Fibroblast of skin of right quadriceps (primary cell): ENCODE measurements around the gene MBD5.

Experiments
- DNase-seq: peaks from one replicate; pipeline ENCODE4 v3.0.0-alpha.2; 2013

The MBD5 gene

GRCh38 chr2:148486655-148487054, 465.8 kb downstream of the MBD5 start:
- no peak for DNase-seq

DNA sequence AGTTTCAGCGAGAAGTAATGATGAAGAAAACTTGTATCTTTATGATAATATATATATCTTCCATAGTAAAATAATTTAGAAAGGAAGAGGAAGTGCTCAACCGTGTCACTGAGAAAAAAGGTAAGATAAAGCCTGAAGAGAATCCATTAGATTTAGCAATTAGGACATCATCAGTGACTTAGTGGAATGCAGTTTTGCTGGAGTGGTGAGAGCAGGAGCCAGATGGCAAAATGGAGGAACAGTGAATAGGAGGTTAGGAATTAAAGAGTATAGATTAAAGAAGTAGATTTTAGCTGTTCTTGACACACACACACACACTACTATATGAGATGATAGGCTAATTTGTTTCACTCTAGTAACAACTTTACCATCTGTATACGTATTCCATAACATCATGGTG, 466.5 kb downstream of the MBD5 start:
- DNase-seq = no peak

GRCh38 chr2:148490840-148491439, 470.0 kb downstream of the MBD5 start:
- no peak for DNase-seq

- DNase-seq = no peak
Observed at GRCh38 chr2:148493822-148494563, 473.1 kb downstream of the MBD5 start.

- no peak for DNase-seq
Observed at GRCh38 chr2:148495586-148495985, 474.7 kb downstream of the MBD5 start.

DNA sequence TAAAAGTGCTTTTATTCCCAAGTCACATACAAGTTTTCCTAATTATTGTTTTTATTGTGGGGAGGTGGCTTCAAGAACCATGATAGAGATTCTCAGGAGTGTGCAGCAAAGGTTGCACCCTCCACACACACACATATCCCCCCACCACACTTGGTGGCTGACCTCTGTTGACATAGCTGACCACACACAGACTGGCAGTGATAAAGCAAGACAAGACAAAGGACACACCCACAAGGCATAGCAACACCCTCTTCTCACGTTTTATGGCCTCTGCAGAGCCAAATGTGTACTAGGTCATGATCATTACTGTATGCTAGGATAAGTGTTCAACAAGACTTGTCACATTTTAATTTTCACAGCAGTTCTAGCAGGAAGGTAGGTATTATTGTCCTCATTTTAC, 480.7 kb downstream of the MBD5 start:
- no peak for DNase-seq

DNA sequence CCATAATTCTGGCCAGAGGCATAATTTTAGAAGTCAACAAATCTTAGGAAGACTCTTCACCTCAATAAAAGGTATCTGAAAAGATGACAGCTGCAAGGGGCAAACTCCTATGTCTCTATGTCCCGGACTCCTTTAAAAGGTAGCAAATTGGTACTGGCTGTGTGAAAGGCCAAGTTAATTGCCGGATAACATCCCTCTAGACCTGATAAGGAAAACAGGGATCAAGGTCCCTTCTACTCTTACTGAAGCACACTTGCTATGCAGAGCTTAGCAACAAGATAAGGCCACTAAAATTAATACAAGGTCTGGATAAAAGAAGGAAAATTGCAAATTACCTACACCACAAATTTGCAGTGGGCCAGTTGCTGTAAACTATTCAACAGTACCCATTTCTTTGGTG, 482.6 kb downstream of the MBD5 start:
- DNase-seq = no peak

- DNase-seq = no peak
Observed at GRCh38 chr2:148507970-148508369, 487.1 kb downstream of the MBD5 start.

DNA sequence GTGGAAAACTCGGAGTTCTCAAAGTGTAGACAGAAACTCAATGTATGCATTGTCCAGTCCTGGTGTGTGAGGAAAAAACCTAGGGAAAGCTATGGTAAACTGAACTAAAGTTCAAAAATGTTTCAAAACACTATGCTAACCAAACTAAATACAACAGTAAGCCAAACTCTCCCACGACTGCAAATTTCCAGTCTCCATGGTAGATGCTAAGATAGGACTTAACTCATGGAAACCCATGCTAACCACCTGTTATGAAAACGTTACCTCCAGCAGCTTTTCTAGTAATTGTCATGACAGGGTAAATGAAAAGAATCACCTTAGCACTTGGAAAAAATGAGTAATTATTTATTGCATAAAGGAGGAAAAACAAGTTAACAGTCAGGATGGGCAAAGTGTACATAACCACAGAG, 488.0 kb downstream of the MBD5 start:
- DNase-seq = no peak

- peak; percentile 72 for DNase-seq
Observed at GRCh38 chr2:148509288-148509902, 488.5 kb downstream of the MBD5 start.

DNA sequence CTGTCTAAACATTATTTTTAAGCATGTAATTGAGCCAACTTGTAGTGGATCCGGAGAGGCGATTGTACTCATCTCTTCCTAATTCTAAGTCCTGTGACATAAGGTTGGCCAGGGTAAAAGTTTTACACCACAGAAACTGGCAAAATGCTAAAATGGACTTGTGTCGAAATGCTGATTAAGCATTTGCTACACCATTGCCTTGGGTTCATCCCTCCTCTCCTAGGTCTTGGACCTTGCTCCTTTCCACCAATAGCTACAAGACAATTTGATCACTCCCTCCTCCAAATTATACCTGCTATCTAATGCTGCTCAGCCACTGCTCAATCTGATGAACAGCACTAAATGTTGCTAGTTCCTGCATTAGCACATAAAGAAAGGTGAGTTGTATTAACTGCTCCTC, 491.0 kb downstream of the MBD5 start:
- no peak for DNase-seq

GRCh38 chr2:148512501-148512900, 491.6 kb downstream of the MBD5 start:
- no peak for DNase-seq

- no peak for DNase-seq
Observed at GRCh38 chr2:148513427-148513826, 492.5 kb downstream of the MBD5 start.

DNA sequence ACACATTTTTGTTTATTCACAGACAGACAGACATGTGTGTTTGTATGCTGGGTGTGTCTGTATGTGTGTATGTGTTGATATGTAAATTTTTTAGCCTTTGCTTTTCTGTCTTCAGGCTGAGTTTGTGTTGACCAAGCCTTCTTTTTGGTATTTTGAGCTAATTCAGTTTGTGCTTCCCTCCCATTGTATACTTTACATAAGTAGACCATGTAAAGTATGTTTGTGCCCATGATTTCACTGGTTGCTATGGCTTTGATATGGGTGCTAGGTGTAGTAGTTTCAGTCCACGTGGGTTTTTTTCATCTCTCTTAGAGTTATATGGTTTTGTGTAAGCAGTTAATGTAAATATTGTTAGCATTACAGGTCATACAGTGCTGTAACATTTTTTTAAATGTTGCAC, 494.2 kb downstream of the MBD5 start:
- DNase-seq = no peak

DNA sequence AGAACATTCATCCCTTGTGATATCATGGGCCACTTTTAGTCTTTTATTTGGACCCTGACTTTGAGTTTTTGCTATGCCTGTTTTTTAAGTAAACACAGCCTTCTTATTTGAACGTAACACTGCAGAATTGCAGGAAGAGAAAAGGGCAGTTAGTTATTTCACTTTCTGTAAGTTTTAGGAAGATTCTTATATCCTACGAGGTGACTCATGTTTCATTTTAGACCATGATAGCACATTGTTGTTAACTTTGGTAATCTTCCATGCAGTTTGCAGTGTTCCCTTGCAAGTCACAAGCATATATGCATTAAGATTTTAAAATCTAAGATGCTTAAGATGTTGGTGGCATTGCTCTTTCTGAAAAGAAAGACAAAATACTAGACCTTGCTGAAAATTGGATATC, 495.1 kb downstream of the MBD5 start:
- no peak for DNase-seq

GRCh38 chr2:148517296-148517695, 496.4 kb downstream of the MBD5 start:
- DNase-seq = no peak

DNA sequence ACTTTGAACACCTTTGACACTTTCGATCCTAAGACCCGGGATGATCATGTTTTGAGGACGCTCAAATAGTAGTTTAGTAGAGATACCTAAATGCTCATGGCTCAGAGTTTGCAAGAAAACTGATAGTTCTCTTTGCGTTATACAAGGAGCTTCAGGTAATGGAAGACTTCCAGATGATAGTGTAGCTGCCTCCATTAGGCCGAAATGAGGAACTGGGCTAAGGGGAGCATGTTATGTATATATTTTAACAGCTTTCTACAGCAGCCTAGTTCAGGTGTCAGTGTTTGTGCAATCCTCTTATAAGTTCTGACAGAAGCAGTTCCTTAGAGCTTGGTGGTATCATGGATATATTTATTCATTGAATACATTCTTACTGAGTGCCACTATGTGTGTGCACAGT, 496.9 kb downstream of the MBD5 start:
- DNase-seq = no peak

DNA sequence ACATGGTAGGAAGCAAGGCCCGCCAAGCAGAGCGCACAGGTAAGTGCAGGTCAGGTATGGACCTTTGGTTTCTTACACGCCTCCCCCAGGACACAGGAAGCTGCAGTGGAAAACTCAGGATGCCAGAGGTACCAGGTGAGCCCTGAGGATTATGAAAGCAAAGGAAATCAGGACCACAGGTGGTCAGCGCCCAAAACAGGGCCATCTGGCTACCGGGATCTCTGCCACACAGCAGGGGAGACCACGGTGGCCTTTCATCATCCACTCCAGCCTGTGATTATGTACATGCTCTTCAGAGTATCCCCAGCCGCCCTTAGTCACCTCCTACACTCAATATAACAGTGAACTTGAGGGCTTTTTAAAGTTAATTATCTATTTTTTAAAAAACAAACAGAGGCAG, 498.1 kb downstream of the MBD5 start:
- DNase-seq = no peak

DNA sequence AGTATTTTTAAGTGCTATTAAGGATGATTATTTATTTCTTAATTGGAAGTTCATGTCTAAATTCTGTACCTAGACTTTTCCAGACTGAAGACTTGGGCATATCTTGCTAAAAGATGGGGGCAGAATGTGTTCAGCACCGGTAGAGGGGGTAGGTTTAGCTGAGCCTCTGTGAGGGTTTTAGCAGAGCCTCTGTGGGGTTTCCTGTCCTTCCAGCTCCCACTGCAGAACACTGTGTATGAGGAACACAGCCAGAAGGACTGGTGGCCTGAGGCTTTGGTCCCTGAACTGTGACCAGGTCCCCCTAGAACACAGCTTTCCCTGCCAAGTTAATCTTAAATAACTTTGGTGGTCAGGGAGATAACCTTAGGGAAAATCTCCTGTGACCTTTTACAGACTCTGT, 500.3 kb downstream of the MBD5 start:
- no peak for DNase-seq

DNA sequence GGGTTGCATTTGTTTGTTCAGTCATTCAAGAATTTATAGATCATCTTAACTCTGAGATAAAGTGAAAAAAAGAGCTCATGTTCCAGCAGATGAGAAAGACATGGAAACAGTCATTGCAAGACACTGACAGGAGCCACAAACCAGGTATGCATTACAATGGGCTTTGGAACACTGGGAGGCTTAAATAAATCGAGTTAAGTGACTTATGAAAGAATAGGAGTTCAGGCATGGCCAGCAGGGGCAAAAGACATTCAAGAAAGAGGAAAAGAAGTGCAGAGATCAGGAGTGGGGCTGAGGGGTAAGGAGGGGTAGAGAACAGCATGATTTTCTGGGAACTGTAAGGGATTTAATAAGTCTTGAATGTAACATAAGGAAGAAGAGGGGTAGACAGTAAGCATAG, 502.4 kb downstream of the MBD5 start:
- DNase-seq = no peak

- peak; percentile 5 for DNase-seq
Observed at GRCh38 chr2:148524519-148524919, 503.6 kb downstream of the MBD5 start.

GRCh38 chr2:148525130-148525529, 504.2 kb downstream of the MBD5 start:
- DNase-seq = no peak

- DNase-seq = no peak
Observed at GRCh38 chr2:148526509-148527346, 505.8 kb downstream of the MBD5 start.
